AG20443 (cell line): Measurements from ENCODE around the gene KCND1.

Source experiments
- DNase-seq: peaks from one replicate; pipeline ENCODE4 v3.0.0; 2012; ENCODE audit warnings: low spot score, mixed read lengths

Gene KCND1

DNA sequence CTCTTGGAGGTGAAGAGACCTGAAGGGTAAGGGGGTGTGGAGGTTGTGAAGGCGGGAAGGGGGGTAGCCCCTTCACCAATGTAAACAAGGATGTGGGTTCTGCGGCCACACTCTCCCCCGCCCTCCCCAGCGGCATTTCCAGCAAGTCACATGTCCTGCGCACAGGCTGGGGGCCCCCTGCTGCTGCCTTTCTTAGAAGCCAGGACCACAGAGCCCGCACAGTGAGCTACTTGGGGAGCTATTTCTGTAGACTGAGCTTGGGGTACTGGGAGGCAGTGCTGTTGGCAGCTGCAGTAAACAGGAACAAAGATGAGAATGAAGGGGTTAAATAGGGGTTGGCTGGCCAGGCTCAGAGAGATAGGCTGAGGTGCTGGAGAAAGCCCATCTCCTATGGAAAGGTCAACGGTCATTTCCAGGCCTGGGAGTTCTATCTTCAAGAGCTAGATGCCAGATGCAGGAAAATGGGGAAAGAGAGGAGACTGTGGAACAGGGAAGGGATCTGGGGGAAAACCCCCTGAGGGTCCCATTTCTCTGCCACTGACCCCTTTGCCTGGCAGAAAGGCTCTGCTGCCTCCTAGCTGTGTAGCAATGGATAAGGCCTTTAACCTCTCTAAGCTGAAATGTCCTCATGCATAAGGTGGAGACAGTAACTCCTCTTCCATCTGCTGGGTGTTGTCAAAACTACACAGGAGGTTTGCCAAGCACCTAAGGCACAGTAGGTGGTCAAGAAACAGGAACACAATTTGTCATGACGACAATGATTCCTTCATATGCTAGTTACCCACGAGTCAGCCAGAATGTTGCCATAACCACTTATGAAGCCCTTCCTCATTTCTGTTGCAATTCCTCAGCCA is 34.4 kb downstream of the KCND1 start:
- DNase-seq = no peak

DNA sequence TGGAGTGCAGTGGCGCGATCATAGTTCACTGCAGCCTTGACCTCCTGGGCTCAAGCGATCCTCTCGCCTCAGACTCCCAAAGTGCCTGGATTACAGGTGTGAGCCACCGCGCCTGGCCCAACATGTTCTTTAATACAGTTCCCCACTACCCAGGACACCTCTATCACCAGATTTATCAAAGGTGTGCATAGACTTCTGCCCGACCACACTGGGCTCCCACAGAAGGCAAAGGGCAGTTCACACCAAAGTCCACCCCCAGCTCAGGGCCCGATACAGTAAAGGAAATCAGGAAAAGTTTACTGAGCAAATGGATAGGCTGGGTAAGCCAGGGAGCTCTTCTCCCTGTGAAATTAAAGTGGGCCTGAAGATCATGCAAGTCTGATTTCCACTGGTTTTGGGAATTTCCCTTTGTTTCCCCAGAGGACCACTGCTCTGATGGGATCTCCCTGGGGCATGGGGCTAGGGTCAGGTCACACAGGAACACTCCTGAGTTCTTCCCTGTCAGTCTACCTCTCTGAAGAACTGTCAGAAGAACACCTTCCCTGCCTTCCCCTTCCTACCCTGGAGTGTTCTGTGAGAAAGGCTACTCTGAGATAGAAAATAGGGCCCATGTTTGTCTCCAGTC is 35.1 kb downstream of the KCND1 start:
- DNase-seq = no peak

DNA sequence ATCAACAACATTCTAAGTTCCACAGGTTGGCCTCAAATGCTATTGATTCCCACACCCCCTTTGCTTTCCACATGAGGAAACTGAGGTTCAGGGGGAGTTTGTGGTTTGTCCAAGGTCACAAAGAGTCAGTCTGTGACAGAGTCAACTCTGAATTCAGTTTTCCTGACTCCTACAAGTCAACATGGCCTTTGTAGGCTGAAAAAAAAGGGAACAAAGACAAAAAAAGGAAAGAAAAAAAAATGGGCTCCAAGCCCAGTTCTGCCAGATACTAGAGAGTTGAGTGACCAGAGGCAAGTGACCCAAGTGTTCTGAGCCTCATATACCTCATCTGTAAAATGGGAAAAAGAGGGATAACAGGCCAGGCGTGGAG is 36.4 kb downstream of the KCND1 start:
- no peak for DNase-seq

DNA sequence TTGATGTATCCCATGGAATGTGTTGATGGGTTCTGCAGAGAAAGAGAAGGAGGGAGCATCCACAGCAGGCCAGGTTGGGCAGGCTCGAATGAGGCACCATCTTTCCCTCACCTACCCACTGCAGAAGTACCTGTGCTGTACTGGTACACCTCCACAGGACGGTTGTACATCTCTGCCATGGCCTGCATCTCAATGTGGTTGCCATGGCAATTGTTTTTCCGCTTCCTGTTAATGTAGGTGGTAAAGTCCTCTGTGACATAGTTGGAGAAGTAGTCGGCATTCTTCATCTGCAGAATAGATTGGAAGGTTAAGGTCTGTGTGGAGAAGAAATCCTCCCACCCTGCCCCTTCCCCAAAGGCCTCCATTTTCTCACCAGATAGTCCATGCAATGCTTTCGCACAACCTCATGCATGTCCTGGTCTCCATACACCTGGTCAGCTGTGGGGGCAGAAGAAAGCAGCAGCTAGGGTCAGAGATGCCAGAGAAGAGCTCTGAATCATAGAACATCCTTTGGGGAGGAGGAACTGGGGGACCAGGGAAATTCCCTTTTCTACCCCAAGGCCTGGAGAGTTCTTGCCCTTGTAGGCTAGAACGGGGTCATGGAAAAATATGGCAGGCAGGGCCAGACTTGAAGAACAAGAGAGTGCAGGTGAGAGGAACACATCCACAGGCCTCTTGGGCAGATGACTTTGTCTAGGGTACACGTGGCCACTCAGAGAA is 36.9 kb downstream of the KCND1 start:
- no peak for DNase-seq

DNA sequence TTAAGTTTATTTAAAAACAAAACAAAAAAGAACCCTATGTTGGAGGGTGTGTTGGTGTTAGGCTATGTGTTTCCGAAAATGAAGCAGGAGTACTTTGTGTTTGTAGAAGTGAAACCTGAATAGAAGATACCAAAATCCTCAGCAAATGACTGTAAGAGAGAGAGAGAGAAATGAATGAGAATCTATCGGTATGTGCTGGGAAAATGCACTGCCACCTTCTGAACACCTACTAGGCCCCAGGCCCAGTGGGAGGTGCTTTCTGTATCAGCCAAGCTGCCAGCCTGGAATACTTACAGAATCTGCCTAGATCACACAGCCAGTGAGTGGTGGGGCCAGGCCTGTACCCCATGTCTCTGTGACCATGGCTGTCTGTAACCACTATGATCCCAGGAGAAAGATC is 37.9 kb downstream of the KCND1 start:
- no peak for DNase-seq

DNA sequence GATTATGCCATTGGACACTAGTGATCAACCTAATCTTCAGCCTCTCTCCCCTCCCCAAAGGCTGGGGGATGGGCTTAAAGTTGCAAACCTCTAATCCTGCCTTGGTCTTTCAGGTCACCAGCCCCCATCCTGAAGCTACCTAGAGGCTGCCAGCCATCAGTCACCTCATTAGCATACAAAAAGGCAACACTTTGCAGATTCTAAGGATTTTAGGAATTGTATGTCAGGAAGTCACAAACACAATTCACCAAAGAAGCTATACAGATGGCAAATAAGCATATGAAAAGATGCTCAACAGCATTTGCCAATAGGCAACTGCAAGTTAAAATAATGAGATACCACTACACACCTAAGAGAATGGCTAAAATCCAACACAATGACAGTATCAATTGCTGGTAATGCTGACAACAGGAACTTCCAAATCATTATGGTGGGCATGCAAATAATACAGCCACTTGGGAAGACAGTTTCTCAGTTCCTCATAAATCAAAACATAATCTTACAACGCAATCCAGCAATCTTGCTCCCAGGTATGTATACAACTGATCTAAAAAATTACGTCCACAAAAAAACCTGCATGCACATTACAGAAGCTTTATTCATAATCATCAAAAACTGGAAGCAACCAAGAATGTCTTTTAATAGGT is 43.8 kb downstream of the KCND1 start:
- DNase-seq = no peak

DNA sequence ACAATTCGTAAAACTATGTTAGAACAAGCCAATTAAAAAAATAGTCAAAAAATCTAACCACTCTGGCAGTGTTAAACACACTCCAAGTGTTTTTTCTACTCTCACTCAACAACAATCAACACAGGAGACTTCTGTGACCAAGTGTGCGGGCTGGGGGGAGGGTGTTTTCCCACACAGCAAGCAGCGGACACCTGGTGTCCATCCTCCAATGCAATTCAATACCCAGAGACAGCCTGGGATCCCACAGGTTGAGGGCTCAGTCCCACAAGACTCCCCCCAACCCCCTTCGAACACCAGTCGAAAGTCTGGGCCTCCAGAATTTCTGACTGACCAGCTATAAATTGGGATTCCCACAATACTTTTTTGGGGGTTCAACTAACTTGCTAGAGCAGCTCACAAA is 44.5 kb downstream of the KCND1 start:
- DNase-seq = no peak

DNA sequence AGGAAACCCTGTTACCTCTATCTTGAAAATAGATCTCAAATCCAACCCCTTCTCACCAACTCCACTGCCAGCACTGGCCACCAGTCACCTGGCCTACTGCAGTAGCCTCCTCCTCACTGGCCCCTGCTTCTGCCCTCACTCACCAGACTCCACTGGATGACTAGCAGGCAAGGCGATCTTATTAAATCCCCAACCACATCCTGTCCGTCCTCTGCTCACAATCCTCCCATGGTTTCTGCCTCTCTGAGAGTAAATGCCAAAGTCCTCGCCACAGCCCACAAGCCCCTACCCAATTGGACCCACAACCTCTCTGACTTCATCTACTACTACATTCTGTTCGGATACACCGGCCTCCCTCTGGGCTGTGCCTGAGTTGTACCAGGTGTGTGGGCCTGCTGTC is 47.4 kb downstream of the KCND1 start:
- no peak for DNase-seq

DNA sequence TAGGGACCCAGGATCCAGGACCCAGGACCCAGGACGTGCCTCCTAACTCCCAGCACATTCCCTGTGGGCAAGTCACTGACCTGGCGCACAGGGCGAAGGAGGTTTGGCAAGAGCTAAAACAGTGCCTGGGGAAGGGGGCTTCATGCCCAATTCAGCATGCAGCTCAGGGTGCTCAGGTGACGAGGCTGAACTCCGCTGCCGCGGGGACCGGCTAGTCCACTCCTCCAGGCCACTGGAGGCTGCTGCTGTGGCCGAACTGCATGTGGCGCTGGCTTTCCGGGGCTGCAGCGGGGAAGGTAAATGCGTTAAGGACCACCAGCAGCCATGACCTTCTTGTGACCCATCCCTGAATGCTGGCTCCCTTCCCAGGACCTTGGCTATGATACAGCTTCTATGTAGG is 47.9 kb downstream of the KCND1 start:
- no peak for DNase-seq

DNA sequence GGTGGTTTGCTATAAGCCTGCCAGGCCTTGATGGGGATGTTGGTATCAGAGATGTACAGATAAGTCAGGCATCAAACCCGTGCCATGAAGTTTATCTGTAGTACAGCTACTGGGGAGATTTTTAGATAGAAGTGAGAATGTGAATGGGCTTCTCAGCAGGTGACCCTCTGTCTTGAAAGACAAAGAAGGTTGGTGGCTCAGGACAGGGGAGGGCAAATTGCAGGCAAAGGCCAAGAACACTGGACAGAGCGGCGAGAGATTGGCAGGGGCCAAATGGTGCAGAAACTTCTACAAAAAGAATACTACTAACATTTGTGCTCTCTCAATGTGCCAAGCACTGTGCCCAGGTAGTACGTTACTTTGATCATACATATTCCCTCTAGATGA is 50.9 kb downstream of the KCND1 start:
- no peak for DNase-seq

DNA sequence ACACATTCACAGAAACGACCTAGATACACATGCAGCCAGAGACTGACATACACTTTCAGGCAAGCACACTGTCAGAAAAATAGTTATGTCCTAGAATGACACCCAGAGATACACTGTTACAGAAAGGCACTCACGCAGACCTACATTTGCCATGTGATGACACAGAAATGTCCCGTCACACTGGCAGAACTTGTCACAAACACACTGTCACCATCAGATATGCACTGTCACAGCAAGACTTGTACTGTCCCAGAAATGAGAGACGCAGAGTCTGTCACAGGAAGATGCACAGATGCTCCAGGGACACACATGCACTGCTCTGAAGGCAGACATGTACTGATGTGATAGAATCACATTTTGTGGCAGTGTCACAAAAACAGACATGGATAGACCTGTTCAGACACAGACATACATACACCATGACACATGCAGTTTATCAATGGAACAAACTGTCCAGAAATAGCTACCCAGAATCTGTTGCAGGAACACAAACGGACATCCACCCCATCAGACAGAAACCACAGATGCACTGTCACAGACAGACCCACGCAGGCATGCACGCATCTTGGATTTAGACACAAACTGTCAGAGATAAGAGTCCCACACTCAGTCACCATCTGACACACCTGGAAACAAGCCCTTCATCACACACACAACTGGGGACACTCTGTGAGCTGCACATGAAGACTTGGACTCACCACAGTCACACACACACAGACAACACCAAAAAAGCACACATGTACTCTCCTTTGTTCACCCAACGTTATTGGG is 51.5 kb downstream of the KCND1 start:
- DNase-seq = no peak

DNA sequence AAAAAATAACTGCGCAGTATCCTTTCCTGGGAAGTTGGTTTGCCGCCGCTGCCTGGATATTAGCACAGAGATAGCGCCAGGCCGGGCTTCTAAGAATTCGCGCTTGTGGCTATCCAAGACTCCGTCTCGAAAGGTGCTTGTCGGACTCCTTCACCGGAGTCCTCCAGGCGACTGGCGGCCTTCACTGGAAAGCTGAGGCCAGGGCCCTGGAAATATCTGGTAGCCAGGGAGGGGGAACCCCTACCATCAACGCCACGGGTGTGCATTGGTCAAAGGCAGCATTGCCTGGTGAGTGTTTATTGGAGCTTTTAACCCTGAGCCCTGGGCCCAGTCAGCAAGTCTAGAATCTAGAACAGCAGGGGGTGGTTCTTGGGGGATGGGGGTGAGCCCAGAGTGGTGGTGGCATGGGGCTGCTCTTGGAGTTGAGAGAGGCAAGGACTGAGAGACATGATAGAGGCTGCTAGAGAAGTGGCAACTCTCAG is 52.2 kb downstream of the KCND1 start:
- DNase-seq = no peak

DNA sequence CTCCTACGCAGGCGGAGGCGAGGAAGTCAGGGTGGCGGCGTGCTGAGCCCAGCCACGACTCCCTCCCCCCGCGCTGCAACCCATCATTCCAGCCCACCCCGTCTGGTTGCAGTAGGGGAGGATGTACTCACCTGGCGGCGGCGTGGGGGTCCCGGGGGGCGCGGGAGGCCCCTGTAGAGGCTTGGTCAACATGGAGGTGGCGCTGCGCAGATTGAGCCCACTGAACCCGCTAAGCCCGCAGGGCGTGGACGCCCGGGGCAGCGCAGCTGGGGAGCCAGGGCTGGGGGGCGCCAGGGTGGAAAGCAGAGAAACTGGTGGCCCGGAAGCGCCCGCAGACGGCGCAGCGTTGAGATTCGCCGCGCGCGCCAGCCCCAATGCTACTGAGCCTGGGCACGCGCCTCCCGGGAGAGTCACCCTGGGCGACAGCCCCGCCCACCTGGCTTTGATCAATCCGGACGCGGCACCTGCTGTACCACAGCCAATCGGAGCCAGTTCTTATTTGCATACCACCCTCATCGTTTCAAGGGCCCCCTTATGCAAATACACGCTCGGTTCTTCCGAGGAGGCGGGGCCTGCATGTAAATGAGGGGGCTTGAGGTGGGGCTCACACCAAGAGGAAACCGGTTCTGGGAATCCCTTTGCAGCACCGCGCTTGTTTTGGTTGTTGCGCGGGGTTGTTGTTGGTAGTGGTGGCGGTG is 52.9 kb downstream of the KCND1 start, which contains the start of gene PIM2:
TSS of gene PIM2 (minus strand) at position 382 of the 698 bp plus-strand sequence. CDS start at position 192, 190 bp downstream.
- peak; percentile 73 for DNase-seq

DNA sequence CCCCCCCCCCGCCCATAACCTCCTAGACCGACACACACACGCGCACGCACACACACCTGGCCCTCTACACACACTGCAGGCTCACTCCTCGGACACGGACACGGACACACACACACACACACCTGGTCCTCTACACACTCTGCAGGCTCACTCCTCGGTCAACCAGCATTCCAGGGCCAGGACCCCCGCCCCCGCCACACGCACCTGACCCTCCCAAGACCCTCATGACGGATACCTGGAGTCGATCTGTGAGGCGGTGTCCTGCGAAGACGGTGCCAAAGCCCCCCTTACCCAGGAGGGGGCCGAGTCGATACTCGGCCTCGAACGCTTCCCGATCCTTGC is 53.4 kb downstream of the KCND1 start:
- DNase-seq = no peak

DNA sequence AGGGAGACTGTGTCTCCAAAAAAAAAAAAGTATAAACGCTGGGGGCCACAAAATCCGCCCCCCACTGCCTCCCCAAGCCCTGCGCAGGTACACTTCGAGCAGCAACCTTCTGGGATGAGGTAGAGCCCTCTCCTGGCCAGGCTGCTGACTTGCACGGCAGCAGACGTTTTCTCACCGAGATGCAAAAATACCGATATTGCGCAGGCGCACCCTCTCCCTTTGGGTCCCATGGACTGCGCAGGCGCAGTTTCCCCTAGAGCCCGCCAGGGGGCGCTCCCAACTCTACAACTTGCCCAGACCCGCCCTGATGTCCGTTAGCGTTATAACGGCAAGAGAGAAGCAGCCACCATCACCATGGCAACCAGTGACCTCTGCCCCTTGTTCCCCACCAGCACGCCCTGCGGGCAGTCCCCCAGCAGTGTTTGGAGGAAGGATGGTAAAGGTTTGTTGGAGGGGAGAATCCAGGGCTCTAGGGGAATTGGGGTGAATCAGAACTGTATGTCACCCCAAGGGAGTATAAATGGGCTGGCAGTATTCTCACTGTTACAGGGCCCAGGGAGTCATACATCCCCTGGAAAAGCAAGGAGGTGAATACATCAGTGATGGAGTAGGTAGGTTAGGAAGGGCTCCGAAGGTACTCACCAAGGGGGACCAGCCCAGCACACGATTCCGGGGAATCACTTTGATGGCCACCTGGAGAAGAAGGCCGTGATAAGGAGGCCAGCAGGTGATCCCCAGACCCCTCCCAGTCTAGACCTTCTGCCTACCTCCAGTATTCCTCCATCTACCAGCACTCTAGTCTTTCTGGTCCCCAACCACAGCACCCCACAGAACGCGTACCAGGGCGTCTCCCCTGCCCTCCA is 54.3 kb downstream of the KCND1 start:
- peak; percentile 95 for DNase-seq

DNA sequence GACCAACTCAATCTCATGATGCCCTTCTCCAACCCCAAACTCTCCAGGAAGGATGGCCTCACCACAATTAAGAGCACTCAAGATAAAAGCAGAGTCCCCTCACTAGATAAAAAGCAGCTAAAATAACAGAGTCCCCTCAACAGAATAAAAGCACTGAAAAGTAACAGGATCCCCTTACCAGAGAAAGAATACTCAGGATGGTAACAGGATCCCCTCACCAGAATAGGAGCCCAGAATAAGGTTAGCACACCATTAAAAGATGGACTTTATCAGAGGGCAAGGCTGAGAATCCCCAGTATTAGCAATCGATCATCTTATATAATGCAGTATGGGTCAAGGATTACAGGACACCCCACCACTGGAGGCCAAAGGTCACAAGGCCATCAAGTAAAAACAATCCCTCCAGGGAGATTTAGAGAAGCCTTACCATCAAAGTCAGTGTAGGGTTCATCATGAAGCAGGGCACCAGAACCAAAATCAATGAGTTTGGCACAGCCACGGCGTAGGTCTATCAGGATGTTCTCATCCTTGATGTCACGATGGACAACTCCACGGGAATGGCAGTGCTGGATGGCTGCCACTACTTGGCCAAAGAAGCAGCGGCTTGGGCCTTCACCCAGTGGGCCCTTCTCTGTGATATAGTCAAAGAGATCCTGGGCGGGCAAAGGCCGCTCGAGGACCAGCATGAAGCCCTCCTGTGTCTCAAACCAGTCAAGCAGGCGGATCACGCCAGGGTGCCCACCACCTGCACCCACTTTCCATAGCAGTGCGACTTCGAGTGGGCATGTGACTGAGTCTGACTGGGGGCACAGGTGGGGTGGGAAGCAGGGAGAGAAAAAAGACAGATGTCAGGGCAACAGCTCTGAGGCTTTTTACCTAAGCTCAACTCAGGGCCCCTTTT is 56.8 kb downstream of the KCND1 start:
- DNase-seq = no peak

DNA sequence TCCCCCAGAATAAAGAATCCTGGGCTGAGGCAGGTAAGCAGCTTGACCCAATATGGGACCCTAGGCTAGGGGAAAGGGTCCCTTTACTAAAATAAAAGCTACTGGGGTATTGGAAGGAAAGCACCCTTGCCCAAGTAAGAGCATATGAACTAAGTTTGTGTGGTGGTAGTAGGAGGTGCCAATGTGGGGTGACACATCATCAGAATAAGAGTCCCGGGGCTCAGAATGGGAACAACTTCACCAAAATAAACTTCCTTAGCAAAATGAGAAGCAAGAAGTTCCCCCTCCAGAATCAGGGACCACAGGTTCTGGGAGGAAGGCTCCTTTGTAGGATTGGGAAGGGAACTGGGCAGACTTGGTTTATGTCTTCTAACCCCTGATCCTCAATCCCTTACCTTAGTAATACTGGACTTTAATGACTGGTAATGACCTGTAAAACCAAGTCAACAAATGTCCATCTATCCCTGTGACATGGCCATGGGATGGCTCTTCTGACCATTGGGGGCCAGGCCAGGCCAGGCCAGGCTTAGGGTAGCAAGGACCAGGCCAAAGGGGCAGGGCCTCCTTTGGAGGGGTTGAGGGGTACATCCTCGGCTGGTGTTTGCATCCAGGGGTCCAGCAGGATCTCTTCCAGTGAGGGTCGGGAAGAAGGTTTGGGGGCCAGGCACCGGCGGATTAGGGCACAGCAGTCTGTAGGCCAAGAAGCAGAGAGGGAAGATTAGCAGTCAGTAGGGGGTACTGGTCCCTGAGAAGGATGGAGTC is 57.9 kb downstream of the KCND1 start:
- no peak for DNase-seq
